B cell (primary cell): ENCODE results near the gene RBL1.

Experiments
- EZH2 ChIP-seq: IDR thresholded peaks from 2 replicates; pipeline ENCODE4 v1.6.1; 2012; ENCODE audit warnings: borderline replicate concordance, low read depth, mild to moderate bottlenecking, moderate library complexity, low read length; ENCODE audit not compliant: insufficient read depth, poor library complexity, severe bottlenecking
- TF ChIP-seq, protein P1 (sequence below): fragments of 200-600 bp; IDR thresholded peaks from one replicate; pipeline ENCODE4 v1.8.0; 2022; ENCODE audit warnings: antibody characterized with exemption, mild to moderate bottlenecking

DNA sequence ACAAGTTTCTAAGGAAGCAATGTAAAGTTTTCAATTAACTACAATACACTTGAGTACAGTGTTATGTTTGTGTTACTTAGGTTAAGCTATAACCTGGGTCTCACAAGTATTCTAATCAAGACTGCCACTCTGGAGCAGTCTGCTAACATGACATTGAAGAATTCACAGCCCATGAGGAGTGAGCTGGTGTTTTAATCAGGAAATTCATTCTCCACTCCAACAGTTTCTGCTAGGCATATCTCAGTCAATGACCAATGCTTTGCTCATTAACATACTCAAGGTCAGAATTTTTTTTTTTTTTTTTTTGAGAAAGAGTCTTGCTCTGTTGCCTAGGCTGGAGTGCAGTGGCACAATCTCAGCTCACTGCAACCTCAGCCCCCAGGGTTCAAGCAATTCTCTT lies 84.7 kb downstream of the RBL1 start:
- TF ChIP-seq, protein P1, sequence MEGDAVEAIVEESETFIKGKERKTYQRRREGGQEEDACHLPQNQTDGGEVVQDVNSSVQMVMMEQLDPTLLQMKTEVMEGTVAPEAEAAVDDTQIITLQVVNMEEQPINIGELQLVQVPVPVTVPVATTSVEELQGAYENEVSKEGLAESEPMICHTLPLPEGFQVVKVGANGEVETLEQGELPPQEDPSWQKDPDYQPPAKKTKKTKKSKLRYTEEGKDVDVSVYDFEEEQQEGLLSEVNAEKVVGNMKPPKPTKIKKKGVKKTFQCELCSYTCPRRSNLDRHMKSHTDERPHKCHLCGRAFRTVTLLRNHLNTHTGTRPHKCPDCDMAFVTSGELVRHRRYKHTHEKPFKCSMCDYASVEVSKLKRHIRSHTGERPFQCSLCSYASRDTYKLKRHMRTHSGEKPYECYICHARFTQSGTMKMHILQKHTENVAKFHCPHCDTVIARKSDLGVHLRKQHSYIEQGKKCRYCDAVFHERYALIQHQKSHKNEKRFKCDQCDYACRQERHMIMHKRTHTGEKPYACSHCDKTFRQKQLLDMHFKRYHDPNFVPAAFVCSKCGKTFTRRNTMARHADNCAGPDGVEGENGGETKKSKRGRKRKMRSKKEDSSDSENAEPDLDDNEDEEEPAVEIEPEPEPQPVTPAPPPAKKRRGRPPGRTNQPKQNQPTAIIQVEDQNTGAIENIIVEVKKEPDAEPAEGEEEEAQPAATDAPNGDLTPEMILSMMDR, result no peak
- no peak for TF ChIP-seq EZH2
